ENCODE measurements around the gene TMEM182.

TMEM182 gene

DNA sequence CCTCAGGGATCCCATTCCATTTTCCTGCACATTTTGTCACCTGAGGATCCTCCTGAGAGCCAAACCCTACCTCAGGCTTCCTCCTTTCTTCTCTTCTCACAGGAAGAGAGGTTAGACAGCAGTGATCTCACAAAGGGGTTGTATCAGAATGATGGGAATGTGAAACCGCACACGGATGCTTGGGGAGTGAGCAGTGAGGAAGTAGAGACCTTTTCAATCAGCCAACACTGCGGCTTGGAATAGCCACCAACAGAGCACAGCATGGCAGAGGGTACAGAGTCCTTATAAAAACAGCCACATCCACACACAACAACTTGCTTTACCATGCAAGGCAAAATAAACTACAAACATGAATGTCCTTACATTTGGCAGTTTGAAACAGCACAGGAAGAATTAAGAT lies 8.7 kb downstream of the TMEM182 start:
- TF ChIP-seq POLR2A (IDR thresholded peaks at IDR 0.05; ENCODE audit: extremely low read depth, insufficient read length), result no peak
- no peak overlapping the region for H3K4me3 ChIP-seq (ENCODE audit: low read depth, low read length)
- no peak for DNase-seq (ENCODE audit: low read depth)

DNA sequence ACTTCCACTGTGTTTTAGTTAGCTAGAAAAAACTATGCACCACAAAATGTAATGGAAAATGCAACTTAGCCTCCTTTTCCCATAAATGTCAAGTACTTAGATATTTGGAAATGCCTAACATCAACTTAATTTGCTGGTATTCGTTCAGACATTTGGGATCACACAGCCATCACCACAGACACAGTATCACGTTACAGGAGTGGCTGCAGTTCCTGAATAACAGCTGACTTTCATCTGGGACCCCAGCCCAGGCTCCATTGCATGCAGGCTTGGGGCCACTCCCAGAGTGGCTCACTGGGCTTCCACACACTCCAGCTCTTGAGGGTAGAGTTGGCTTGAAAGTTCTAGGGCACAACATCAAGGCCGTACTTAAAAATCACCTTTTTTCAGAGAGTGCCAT lies 9.3 kb downstream of the TMEM182 start:
- H3K4me3 ChIP-seq (ENCODE audit: low read depth, low read length), result no peak overlapping the region
- no peak for DNase-seq (ENCODE audit: low read depth)
- TF ChIP-seq, protein P1, sequence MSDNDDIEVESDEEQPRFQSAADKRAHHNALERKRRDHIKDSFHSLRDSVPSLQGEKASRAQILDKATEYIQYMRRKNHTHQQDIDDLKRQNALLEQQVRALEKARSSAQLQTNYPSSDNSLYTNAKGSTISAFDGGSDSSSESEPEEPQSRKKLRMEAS (IDR thresholded peaks at IDR 0.05; ENCODE audit: low read depth, low read length), result no peak
- TF ChIP-seq, protein P2, sequence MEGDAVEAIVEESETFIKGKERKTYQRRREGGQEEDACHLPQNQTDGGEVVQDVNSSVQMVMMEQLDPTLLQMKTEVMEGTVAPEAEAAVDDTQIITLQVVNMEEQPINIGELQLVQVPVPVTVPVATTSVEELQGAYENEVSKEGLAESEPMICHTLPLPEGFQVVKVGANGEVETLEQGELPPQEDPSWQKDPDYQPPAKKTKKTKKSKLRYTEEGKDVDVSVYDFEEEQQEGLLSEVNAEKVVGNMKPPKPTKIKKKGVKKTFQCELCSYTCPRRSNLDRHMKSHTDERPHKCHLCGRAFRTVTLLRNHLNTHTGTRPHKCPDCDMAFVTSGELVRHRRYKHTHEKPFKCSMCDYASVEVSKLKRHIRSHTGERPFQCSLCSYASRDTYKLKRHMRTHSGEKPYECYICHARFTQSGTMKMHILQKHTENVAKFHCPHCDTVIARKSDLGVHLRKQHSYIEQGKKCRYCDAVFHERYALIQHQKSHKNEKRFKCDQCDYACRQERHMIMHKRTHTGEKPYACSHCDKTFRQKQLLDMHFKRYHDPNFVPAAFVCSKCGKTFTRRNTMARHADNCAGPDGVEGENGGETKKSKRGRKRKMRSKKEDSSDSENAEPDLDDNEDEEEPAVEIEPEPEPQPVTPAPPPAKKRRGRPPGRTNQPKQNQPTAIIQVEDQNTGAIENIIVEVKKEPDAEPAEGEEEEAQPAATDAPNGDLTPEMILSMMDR (IDR thresholded peaks at IDR 0.05; ENCODE audit: low read depth, low read length), result no peak
- TF ChIP-seq MYC (IDR thresholded peaks at IDR 0.05; ENCODE audit: low read depth, low read length) (no peak), POLR2A (IDR thresholded peaks at IDR 0.05; ENCODE audit: extremely low read depth, insufficient read length) (no peak)

DNA sequence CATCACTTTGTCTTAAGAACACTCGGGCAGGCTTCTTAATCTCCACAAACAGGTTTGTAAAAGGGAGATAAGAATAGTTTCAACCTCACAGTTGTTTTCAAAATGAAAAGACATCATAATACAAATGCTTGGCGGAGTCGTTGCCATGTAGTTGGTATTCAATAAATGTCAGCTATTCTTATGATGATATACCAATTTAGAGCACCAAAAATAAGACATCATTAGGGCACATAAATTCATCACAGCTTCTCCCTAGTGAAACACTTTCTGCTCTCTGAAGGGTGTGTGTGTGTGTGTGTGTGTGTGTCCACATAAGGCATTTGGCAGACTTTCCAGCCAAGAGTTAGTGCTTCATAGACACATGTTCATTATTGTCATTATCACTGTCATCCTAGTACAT lies 10.8 kb downstream of the TMEM182 start:
- TF ChIP-seq, protein P1 (IDR thresholded peaks at IDR 0.05; ENCODE audit: low read depth, low read length), result no peak
- TF ChIP-seq POLR2A (IDR thresholded peaks at IDR 0.05; ENCODE audit: extremely low read depth, insufficient read length) (no peak), MYC (IDR thresholded peaks at IDR 0.05; ENCODE audit: low read depth, low read length) (no peak)
- no peak overlapping the region for H3K4me3 ChIP-seq (ENCODE audit: low read depth, low read length)
- DNase-seq (ENCODE audit: low read depth), result no peak

DNA sequence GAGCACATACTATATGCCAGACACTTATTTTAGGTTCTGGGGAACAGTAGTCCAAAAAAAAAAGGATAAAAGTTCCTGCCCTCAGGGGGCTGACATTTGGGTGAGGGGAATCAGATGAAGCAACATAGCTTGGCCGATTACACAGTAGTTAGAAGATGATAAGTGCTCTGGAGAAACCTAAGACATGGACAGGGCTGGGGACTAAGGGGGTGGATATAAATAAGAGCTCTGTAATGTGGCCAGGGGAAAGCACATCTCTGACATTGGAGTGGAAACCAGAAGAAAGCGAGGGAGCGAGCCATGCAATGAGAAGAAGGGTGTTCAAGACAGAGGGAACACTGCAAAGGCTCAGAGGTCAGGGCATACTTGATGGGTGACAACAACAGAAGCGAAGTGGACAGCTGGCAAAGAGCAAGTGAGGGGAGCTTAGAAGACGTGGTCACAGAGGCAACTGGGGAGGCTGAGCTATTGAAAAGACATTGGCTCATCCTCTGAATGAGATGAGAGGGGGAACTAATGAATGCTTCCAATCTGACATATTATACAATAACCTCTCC lies 11.4 kb downstream of the TMEM182 start:
- H3K4me3 ChIP-seq (ENCODE audit: low read depth, low read length), result no peak overlapping the region
- TF ChIP-seq, protein P1 (IDR thresholded peaks at IDR 0.05; ENCODE audit: low read depth, low read length), result no peak
- TF ChIP-seq POLR2A (IDR thresholded peaks at IDR 0.05; ENCODE audit: extremely low read depth, insufficient read length), result no peak
- TF ChIP-seq MYC (IDR thresholded peaks at IDR 0.05; ENCODE audit: low read depth, low read length), result no peak
- TF ChIP-seq, protein P2 (IDR thresholded peaks at IDR 0.05; ENCODE audit: low read depth, low read length), result no peak
- no peak for DNase-seq (ENCODE audit: low read depth)

DNA sequence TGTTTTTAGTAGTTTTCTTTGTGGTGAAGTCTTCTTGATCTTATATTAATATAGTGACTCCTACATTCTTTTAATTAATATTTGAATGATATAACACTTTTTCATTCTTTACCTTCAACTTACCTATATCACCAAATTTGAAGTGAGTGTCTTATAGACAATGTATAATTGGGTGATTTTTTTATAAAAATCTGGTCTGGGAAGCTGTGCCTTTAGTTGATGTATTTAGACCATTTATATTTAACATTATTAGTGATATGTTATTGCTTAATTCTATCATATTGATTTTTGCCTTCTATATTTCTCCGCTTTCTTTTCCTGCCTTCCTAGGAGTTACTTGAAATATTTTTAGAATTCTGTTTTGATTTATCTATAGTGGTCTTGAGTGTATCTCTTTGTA lies 16.4 kb downstream of the TMEM182 start:
- H3K4me3 ChIP-seq (ENCODE audit: low read depth, low read length), result no peak overlapping the region
- TF ChIP-seq MYC (IDR thresholded peaks at IDR 0.05; ENCODE audit: low read depth, low read length), result no peak
- TF ChIP-seq, protein P2 (IDR thresholded peaks at IDR 0.05; ENCODE audit: low read depth, low read length), result no peak
- TF ChIP-seq, protein P1 (IDR thresholded peaks at IDR 0.05; ENCODE audit: low read depth, low read length), result no peak
- no peak for DNase-seq (ENCODE audit: low read depth)

DNA sequence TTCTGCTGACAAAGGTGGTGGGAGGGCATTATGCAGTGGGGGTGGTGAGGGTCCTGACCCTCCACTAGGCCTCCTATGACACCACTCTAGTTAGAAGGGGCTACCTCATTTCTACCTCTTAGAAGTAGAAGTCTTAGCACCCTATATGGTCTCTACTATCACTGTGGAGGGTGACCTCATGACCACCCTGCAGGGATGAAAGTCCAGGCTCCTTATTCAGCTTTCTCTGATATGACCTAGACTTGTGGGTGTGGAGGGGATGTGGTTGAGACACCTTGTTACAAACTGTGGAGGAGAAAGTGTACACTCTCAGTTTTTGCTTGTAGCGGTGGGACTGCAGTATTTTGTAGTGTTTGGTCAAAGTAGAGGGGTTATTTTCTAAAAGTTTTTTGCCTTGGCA lies 18.6 kb downstream of the TMEM182 start:
- DNase-seq (ENCODE audit: low read depth), result no peak
- H3K4me3 ChIP-seq (ENCODE audit: low read depth, low read length), result no peak overlapping the region
- TF ChIP-seq POLR2A (IDR thresholded peaks at IDR 0.05; ENCODE audit: extremely low read depth, insufficient read length) (no peak), MYC (IDR thresholded peaks at IDR 0.05; ENCODE audit: low read depth, low read length) (no peak)
- TF ChIP-seq, protein P1 (IDR thresholded peaks at IDR 0.05; ENCODE audit: low read depth, low read length), result no peak
- TF ChIP-seq, protein P2 (IDR thresholded peaks at IDR 0.05; ENCODE audit: low read depth, low read length), result no peak

DNA sequence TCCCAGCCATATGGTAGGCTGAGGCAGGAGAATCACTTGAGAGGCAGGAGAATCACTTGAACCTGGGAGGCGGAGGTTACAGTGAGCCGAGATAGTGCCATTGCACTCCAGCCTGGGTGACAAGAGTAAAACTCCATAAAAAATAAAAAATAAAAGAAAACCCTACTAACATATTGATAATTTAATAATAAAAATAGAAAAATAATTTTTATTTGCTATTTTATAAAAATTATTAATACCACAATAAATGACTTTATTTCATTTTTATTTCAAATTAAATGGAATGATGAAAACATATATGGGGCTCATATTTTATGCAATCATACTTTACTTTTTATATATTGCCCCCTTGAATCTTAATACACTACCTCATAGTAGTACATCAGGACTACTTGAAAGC lies 20.4 kb downstream of the TMEM182 start:
- no peak overlapping the region for H3K4me3 ChIP-seq (ENCODE audit: low read depth, low read length)
- DNase-seq (ENCODE audit: low read depth), result no peak
- no peak for TF ChIP-seq MYC (IDR thresholded peaks at IDR 0.05; ENCODE audit: low read depth, low read length)
- TF ChIP-seq, protein P2 (IDR thresholded peaks at IDR 0.05; ENCODE audit: low read depth, low read length), result no peak
- TF ChIP-seq, protein P1 (IDR thresholded peaks at IDR 0.05; ENCODE audit: low read depth, low read length), result no peak
- no peak for TF ChIP-seq POLR2A (IDR thresholded peaks at IDR 0.05; ENCODE audit: extremely low read depth, insufficient read length)

Measured in NB4 (cell line).